Measurements from ENCODE around the gene KHDC4. TPM values are rescaled to one million over a fixed set of nuclear protein-coding genes. Genes with fewer than 3 reads are reported as not detected.

KHDC4 gene
- total RNA-seq, 4 donors from 2014 or later, result 46.8 to 82.8 (median 67.7) TPM

GRCh38 chr1:155884031-155884960 lies 49.9 kb downstream of the KHDC4 start:
- WGBS, 2 donors, result 46 to 57% methylated on average over 9 of the region's 9 CpGs
- Histone ChIP-seq H3K9me3 (no peaks in the 10 kb centered on the region), H3K4me1 (peaks cover 0 to 17% (median 2%) of the 10 kb centered on the region in 4 donors), H3K27me3 (no peaks in the 10 kb centered on the region), H3K36me3 (peaks cover 0 to 44% (median 0%) of the 10 kb centered on the region in 3 donors), H3K4me3 (no peak overlapping the region), H3K27ac (peak overlapping the region in 3 of 4 donors; percentile 25 to 65 (median 61))
- no peak for DNase-seq (ENCODE audit: low spot score in 2 of 2)
- TF ChIP-seq CTCF (IDR thresholded peaks at IDR 0.05), result no peak
- TF ChIP-seq POLR2A (IDR thresholded peaks at IDR 0.05), result no peak
- TF ChIP-seq EP300 (IDR thresholded peaks at IDR 0.05), result no peak

- no peaks in the 10 kb centered on the region for H3K9me3 ChIP-seq
- no peak overlapping the region for H3K4me3 ChIP-seq
- no peak overlapping the region for H3K27ac ChIP-seq
- WGBS, 2 donors, result 57 to 60% methylated on average over 2 of the region's 2 CpGs
- DNase-seq (ENCODE audit: low spot score in 2 of 2), result no peak
- H3K4me1 ChIP-seq, result peaks cover 0 to 17% (median 2%) of the 10 kb centered on the region in 4 donors
- H3K36me3 ChIP-seq, result peaks cover 0 to 48% (median 0%) of the 10 kb centered on the region in 3 donors
- TF ChIP-seq EP300 (IDR thresholded peaks at IDR 0.05) (no peak), POLR2A (IDR thresholded peaks at IDR 0.05) (no peak), CTCF (IDR thresholded peaks at IDR 0.05) (no peak)
- no peaks in the 10 kb centered on the region for H3K27me3 ChIP-seq
Measured at GRCh38 chr1:155882766-155883165, 51.4 kb downstream of the KHDC4 start.

- H3K9me3 ChIP-seq, result no peaks in the 10 kb centered on the region
- peaks cover 0 to 17% (median 2%) of the 10 kb centered on the region in 4 donors for H3K4me1 ChIP-seq
- H3K4me3 ChIP-seq, result no peak overlapping the region
- no peak for TF ChIP-seq EP300 (IDR thresholded peaks at IDR 0.05)
- TF ChIP-seq POLR2A (IDR thresholded peaks at IDR 0.05), result no peak
- TF ChIP-seq CTCF (IDR thresholded peaks at IDR 0.05), result no peak
- H3K27me3 ChIP-seq, result no peaks in the 10 kb centered on the region
- no peak overlapping the region for H3K27ac ChIP-seq
- H3K36me3 ChIP-seq, result peaks cover 0 to 46% (median 0%) of the 10 kb centered on the region in 3 donors
- DNase-seq (ENCODE audit: low spot score in 2 of 2), result no peak
Measured at GRCh38 chr1:155882235-155882634, 52.0 kb downstream of the KHDC4 start.

GRCh38 chr1:155880950-155881349 lies 53.3 kb downstream of the KHDC4 start:
- peaks cover 0 to 39% (median 0%) of the 10 kb centered on the region in 3 donors for H3K36me3 ChIP-seq
- no peak overlapping the region for H3K27ac ChIP-seq
- peaks cover 0 to 17% (median 2%) of the 10 kb centered on the region in 4 donors for H3K4me1 ChIP-seq
- WGBS, 2 donors, result 89 to 94% methylated on average over 6 of the region's 6 CpGs
- TF ChIP-seq EP300 (IDR thresholded peaks at IDR 0.05) (no peak), CTCF (IDR thresholded peaks at IDR 0.05) (no peak), POLR2A (IDR thresholded peaks at IDR 0.05) (no peak)
- H3K27me3 ChIP-seq, result no peaks in the 10 kb centered on the region
- no peak overlapping the region for H3K4me3 ChIP-seq
- H3K9me3 ChIP-seq, result no peaks in the 10 kb centered on the region
- no peak for DNase-seq (ENCODE audit: low spot score in 2 of 2)

GRCh38 chr1:155880251-155880650 lies 54.0 kb downstream of the KHDC4 start:
- H3K4me3 ChIP-seq, result no peak overlapping the region
- TF ChIP-seq CTCF (IDR thresholded peaks at IDR 0.05), result no peak
- no peak for TF ChIP-seq POLR2A (IDR thresholded peaks at IDR 0.05)
- TF ChIP-seq EP300 (IDR thresholded peaks at IDR 0.05), result no peak
- H3K36me3 ChIP-seq, result peaks cover 0 to 39% (median 0%) of the 10 kb centered on the region in 3 donors
- H3K9me3 ChIP-seq, result no peaks in the 10 kb centered on the region
- H3K27me3 ChIP-seq, result no peaks in the 10 kb centered on the region
- H3K27ac ChIP-seq, result no peak overlapping the region
- peaks cover 0 to 16% (median 2%) of the 10 kb centered on the region in 4 donors for H3K4me1 ChIP-seq
- no peak for DNase-seq (ENCODE audit: low spot score in 2 of 2)
- WGBS, 2 donors, result 96 to 100% methylated on average over 2 of the region's 2 CpGs

Data from tibial nerve (tissue), 4 donors.